GM12878 (cell line): ENCODE measurements around the gene ANKMY2. TPM values are rescaled to one million over a fixed set of nuclear protein-coding genes. Genes with fewer than 3 reads are reported as not detected.

ENCODE experiments used
- ATAC-seq: fragments of 200-7000 bp; cut with Tn5 transposase; 3 replicates; pipeline ENCODE4 v1.9.1; 2020; ENCODE audit warnings: mild to moderate bottlenecking, moderate library complexity
- BruUV-seq: library from RNA; stranded (reverse); fragments of 400-500 nt; replicated peaks from 2 replicates; lab custom pipeline; 2021; lab: Mats Ljungman, UMichigan
- CTCF ChIA-PET: fragments of 300-600 bp; sonication (Branson Sonifier 250); formaldehyde crosslinking; extraction: SDS; loops from one replicate; lab custom pipeline; 2021; ENCODE audit warnings: inconsistent platforms; lab: Yijun Ruan, JAX
- POLR2A ChIA-PET: fragments of 350-600 bp; formaldehyde crosslinking; extraction: SDS; loops from one replicate; lab custom pipeline; 2021; ENCODE audit warnings: inconsistent platforms; lab: Charles Lee
- RAD21 ChIA-PET: fragments of 300-600 bp; sonication (Branson Sonifier 250); formaldehyde crosslinking; loops from one replicate; lab custom pipeline; 2023; ENCODE audit warnings: antibody characterized with exemption; ENCODE audit not compliant: unreplicated experiment; lab: Charles Lee
- SMC1A ChIA-PET: fragments of 300-600 bp; sonication (Branson Sonifier 250); formaldehyde crosslinking; loops from one replicate; lab custom pipeline; 2023; ENCODE audit not compliant: unreplicated experiment, uncharacterized antibody; lab: Charles Lee
- DNase-seq: peaks from one replicate; pipeline ENCODE4 v3.0.0-alpha.2; 2011; ENCODE audit warnings: low read depth, low spot score
- FAIRE-seq: peaks from 3 replicates; lab custom pipeline; 2011; peaks lifted over from hg19 to GRCh38; lab: Jason Lieb, UNC
- H2AFZ ChIP-seq: 2 replicates; pipeline ENCODE4 v1.6.0; 2011; ENCODE audit warnings: low read depth, low read length, control low read depth; ENCODE audit not compliant: control insufficient read depth
- H3K27ac ChIP-seq: 2 replicates; pipeline ENCODE4 v1.5.1; 2011; ENCODE audit warnings: control low read depth; ENCODE audit not compliant: control insufficient read depth, insufficient read depth
- H3K27me3 ChIP-seq, 2 experiments: replicated peaks in 1 of 2; 2 replicates each; pipeline versions ENCODE4 v1.6.0 to v1.6.1; 2011; ENCODE audit warnings: low read length in 1 of 2; ENCODE audit not compliant: control insufficient read depth in 2 of 2, insufficient read depth in 2 of 2
- H3K36me3 ChIP-seq, 2 experiments: 2 replicates each; pipeline ENCODE4 v1.5.1; 2011; ENCODE audit warnings: low read length in 1 of 2; ENCODE audit not compliant: control insufficient read depth in 2 of 2, insufficient read depth in 2 of 2
- H3K4me1 ChIP-seq: 2 replicates; pipeline ENCODE4 v1.6.1; 2011; ENCODE audit warnings: mild to moderate bottlenecking, low read length, moderate library complexity, mixed read lengths; ENCODE audit not compliant: control insufficient read depth, insufficient read depth
- H3K4me2 ChIP-seq: 2 replicates; pipeline ENCODE4 v1.6.0; 2011; ENCODE audit warnings: control low read depth; ENCODE audit not compliant: control insufficient read depth, insufficient read depth
- H3K4me3 ChIP-seq: fragments of 200-600 bp; sonication (generic); 2 replicates; pipeline ENCODE4 v1.5.1; 2016
- H3K79me2 ChIP-seq: 2 replicates; pipeline ENCODE4 v1.6.0; 2011; ENCODE audit warnings: low read length; ENCODE audit not compliant: control insufficient read depth, insufficient read depth
- H3K9ac ChIP-seq: 2 replicates; pipeline ENCODE4 v1.8.0; 2011; ENCODE audit warnings: low read length, control low read depth, mixed read lengths; ENCODE audit not compliant: control insufficient read depth, insufficient read depth
- H3K9me3 ChIP-seq: replicated peaks from 3 replicates; pipeline ENCODE4 v1.5.1; 2011; ENCODE audit warnings: mild to moderate bottlenecking, low read length; ENCODE audit not compliant: control insufficient read depth, insufficient read depth
- H4K20me1 ChIP-seq: 2 replicates; pipeline ENCODE4 v1.6.0; 2011; ENCODE audit not compliant: control insufficient read depth, insufficient read depth
- ASH2L ChIP-seq: fragments of 300-600, 200-600 bp; sonication (generic); IDR thresholded peaks from 2 replicates; pipeline ENCODE4 v1.6.1; 2017; ENCODE audit warnings: low read depth, mild to moderate bottlenecking, borderline replicate concordance
- DPF2 ChIP-seq: fragments of 450-650 bp; IDR thresholded peaks from 2 replicates; pipeline ENCODE4 v1.6.1; 2017; ENCODE audit warnings: mild to moderate bottlenecking
- E4F1 ChIP-seq: fragments of 450-650 bp; IDR thresholded peaks from 2 replicates; pipeline ENCODE4 v1.6.1; 2018; ENCODE audit warnings: borderline replicate concordance, mild to moderate bottlenecking; ENCODE audit not compliant: partially characterized antibody
- ESRRA ChIP-seq: IDR thresholded peaks from 2 replicates; pipeline ENCODE4 v1.6.1; 2012; ENCODE audit warnings: mild to moderate bottlenecking, low read length, improper control_type of control experiment
- HDAC2 ChIP-seq: fragments of 200-600 bp; sonication (generic); IDR thresholded peaks from 2 replicates; pipeline ENCODE4 v1.6.1; 2017
- KAT2A ChIP-seq: conservative IDR thresholded peaks from 2 replicates; pipeline ENCODE4 v1.6.1; 2011; ENCODE audit warnings: low read depth, low read length; ENCODE audit not compliant: control insufficient read depth
- MTA3 ChIP-seq: IDR thresholded peaks from 2 replicates; pipeline ENCODE4 v1.6.1; 2012; ENCODE audit warnings: low read length, inconsistent platforms, borderline replicate concordance
- RB1 ChIP-seq: fragments of 450-650 bp; formaldehyde crosslinking; IDR thresholded peaks from 2 replicates; pipeline ENCODE4 v1.6.1; 2017; ENCODE audit warnings: mild to moderate bottlenecking, borderline replicate concordance
- SKIL ChIP-seq: fragments of 450-650 bp; IDR thresholded peaks from 2 replicates; pipeline ENCODE4 v1.6.1; 2017; ENCODE audit warnings: mild to moderate bottlenecking, low read depth, inconsistent platforms; ENCODE audit not compliant: poor library complexity, severe bottlenecking
- SREBF2 ChIP-seq: IDR thresholded peaks from 2 replicates; pipeline ENCODE4 v1.6.1; 2012; ENCODE audit warnings: mild to moderate bottlenecking, low read length
- TCF12 ChIP-seq: IDR thresholded peaks from 2 replicates; pipeline ENCODE4 v1.6.1; 2011; ENCODE audit warnings: low read depth, mild to moderate bottlenecking, low read length
- TCF7 ChIP-seq: IDR thresholded peaks from 2 replicates; pipeline ENCODE4 v1.6.1; 2014; ENCODE audit warnings: antibody characterized with exemption, borderline replicate concordance
- YBX1 ChIP-seq: fragments of 450-650 bp; IDR thresholded peaks from 2 replicates; pipeline ENCODE4 v1.6.1; 2016; ENCODE audit warnings: antibody characterized with exemption
- ZNF592 ChIP-seq: fragments of 450-650 bp; IDR thresholded peaks from 2 replicates; pipeline ENCODE4 v1.6.1; 2017; ENCODE audit warnings: mild to moderate bottlenecking, moderate library complexity
- WGBS: methylation state at CpG from one replicate; pipeline ENCODE4 v1.1.6; 2016; ENCODE audit warnings: low lambda C conversion rate; ENCODE audit not compliant: insufficient replicate concordance, insufficient coverage; ENCODE audit errors: missing lambda C conversion rate; 5-methylcytosine and 5-hydroxymethylcytosine counted together
- in situ Hi-C: fragments of 300-500 bp; cut with MboI; formaldehyde crosslinking; loops from 9 replicates; pipeline ENCODE4 v1.14.3; 2018; ENCODE audit warnings: mixed read lengths
- intact Hi-C: fragments of 100-400 bp; cut with micrococcal nuclease; formaldehyde crosslinking; loops from one replicate; pipeline ENCODE4 v1.14.2; 2022; ENCODE audit not compliant: unreplicated experiment
- polyA plus RNA-seq, 11 experiments: library from polyadenylated mRNA; depleted of rRNA in 4 of 11; unstranded in 6 of 11; stranded (reverse) in 5 of 11; fragments of >200 nt; fragmentation: Nextera tagmentation in 4 of 11; fragmentation: Illumina TruSeq in 1 of 11; extraction: Ambion mirVana in 4 of 11; extraction: Trizol in 1 of 11; gene quantifications; 1 replicate in 1 of 11; 2 replicates in 10 of 11; pipeline versions ENCODE4 v1.2.1 to v1.2.3, GENCODE V29; 2011 to 2016; ENCODE audit warnings: inconsistent platforms in 2 of 11, missing spikeins in 2 of 11, low read depth in 1 of 11
- total RNA-seq, 4 experiments: library from RNA; depleted of rRNA in 3 of 4; stranded (reverse); fragments of >200 nt in 3 of 4; fragmentation: Illumina TruSeq in 1 of 4; extraction: Trizol in 1 of 4; gene quantifications; 2 replicates each; pipeline versions ENCODE4 v1.2.1 to v1.2.3, GENCODE V29; 2013 to 2021

Gene ANKMY2
- total and polyA plus RNA-seq, 10 of the 15 experiments (the other 5 are each of a cell fraction or from before 2014, with no cell fraction given) = 0.10 to 0.48 (median 0.29) TPM

GRCh38 chr7:16652240-16652583 lies 6.7 kb upstream of the ANKMY2 start:
- SMC1A ChIA-PET = no interaction called here
- FAIRE-seq (no peak), ATAC-seq (no peak), DNase-seq (no peak)
- no peak overlapping the region for H3K4me3 ChIP-seq
- WGBS = 73% methylated on average over 7 of the region's 7 CpGs
- POLR2A ChIA-PET = no interaction called here
- BruUV-seq = no TSS peak
- H3K36me3 ChIP-seq = no peaks in the 10 kb centered on the region
- no peaks in the 10 kb centered on the region for H3K9me3 ChIP-seq
- H3K27ac ChIP-seq = no peak overlapping the region
- no peaks in the 10 kb centered on the region for H3K79me2 ChIP-seq
- no peak overlapping the region for H2AFZ ChIP-seq
- H3K27me3 ChIP-seq = peaks cover 2 to 7% of the 10 kb centered on the region in 2 experiments; a peak in 3 of 4 replicates
- H4K20me1 ChIP-seq = no peaks in the 10 kb centered on the region
- RAD21 ChIA-PET = no interaction called here
- no peak overlapping the region for H3K9ac ChIP-seq
- no peaks in the 10 kb centered on the region for H3K4me1 ChIP-seq
- TF ChIP-seq SREBF2 = no peak
- no peak for TF ChIP-seq ASH2L
- no peak for TF ChIP-seq TCF7
- TF ChIP-seq YBX1 = no peak
- TF ChIP-seq DPF2 = no peak
- no peak for TF ChIP-seq SKIL
- TF ChIP-seq E4F1 = no peak
- TF ChIP-seq TCF12 = no peak
- TF ChIP-seq RB1 = no peak
- TF ChIP-seq HDAC2 = no peak
- no peak for TF ChIP-seq ESRRA
- TF ChIP-seq ZNF592 = no peak
- no peak for TF ChIP-seq KAT2A
- TF ChIP-seq MTA3 = no peak
- intact Hi-C loops (no loop called here), in situ Hi-C loops (no loop called here)
- no peak overlapping the region for H3K4me2 ChIP-seq
- CTCF ChIA-PET = no interaction called here
